Hepatocyte (in vitro differentiated cells): ENCODE measurements around the gene CBS. TPM values are rescaled to one million over a fixed set of nuclear protein-coding genes. Genes with fewer than 3 reads are reported as not detected.

ENCODE experiments used
- DNase-seq: peaks from one replicate; pipeline ENCODE4 v3.0.0-alpha.2; 2016; ENCODE audit warnings: low spot score
- H2AFZ ChIP-seq: fragments of 200-600 bp; sonication (generic); 2 replicates; pipeline ENCODE4 v1.6.0; 2016; ENCODE audit warnings: antibody characterized with exemption, mild to moderate bottlenecking
- H3K27ac ChIP-seq: fragments of 200-600 bp; sonication (generic); 2 replicates; pipeline ENCODE4 v1.5.1; 2016; ENCODE audit warnings: mild to moderate bottlenecking
- H3K27me3 ChIP-seq: fragments of 200-600 bp; sonication (generic); 2 replicates; pipeline ENCODE4 v1.6.1; 2016
- H3K36me3 ChIP-seq: fragments of 200-600 bp; sonication (generic); replicated peaks from 2 replicates; pipeline ENCODE4 v1.5.1; 2016; ENCODE audit warnings: low read depth; ENCODE audit not compliant: insufficient read depth
- H3K4me1 ChIP-seq: fragments of 200-600 bp; sonication (generic); 2 replicates; pipeline ENCODE4 v1.5.1; 2016; ENCODE audit warnings: mild to moderate bottlenecking, moderate library complexity; ENCODE audit not compliant: insufficient read depth
- H3K4me2 ChIP-seq: fragments of 200-600 bp; sonication (generic); 2 replicates; pipeline ENCODE4 v1.6.0; 2016
- H3K4me3 ChIP-seq: fragments of 200-600 bp; sonication (generic); 2 replicates; pipeline ENCODE4 v1.5.1; 2016; ENCODE audit warnings: mild to moderate bottlenecking
- H3K79me2 ChIP-seq: fragments of 200-600 bp; sonication (generic); 2 replicates; pipeline ENCODE4 v1.6.0; 2017; ENCODE audit warnings: mild to moderate bottlenecking
- H3K9me2 ChIP-seq: fragments of 200-600 bp; sonication (generic); replicated peaks from 2 replicates; pipeline ENCODE4 v1.6.0; 2017; ENCODE audit warnings: mild to moderate bottlenecking; ENCODE audit not compliant: insufficient read depth
- H3K9me3 ChIP-seq: fragments of 200-600 bp; sonication (generic); 2 replicates; pipeline ENCODE4 v1.5.1; 2016; ENCODE audit warnings: low read depth, mild to moderate bottlenecking
- H4K20me1 ChIP-seq: fragments of 200-600 bp; sonication (generic); 2 replicates; pipeline ENCODE4 v1.6.0; 2016; ENCODE audit warnings: mild to moderate bottlenecking; ENCODE audit not compliant: insufficient read depth, poor library complexity, severe bottlenecking
- EZH2 ChIP-seq: fragments of 200-600 bp; sonication (generic); IDR thresholded peaks from 2 replicates; pipeline ENCODE4 v1.6.1; 2016; ENCODE audit warnings: antibody characterized with exemption, mild to moderate bottlenecking, borderline replicate concordance
- EZH2phosphoT487 ChIP-seq: fragments of 200-600 bp; sonication (generic); IDR thresholded peaks from one replicate; pipeline ENCODE4 v1.6.1; 2018; ENCODE audit warnings: antibody characterized with exemption, mild to moderate bottlenecking, low read depth, moderate library complexity; ENCODE audit not compliant: unreplicated experiment, severe bottlenecking
- WGBS: methylation state at CpG from one replicate; pipeline ENCODE4 v1.1.6; 2016; ENCODE audit warnings: low lambda C conversion rate; ENCODE audit errors: missing lambda C conversion rate; 5-methylcytosine and 5-hydroxymethylcytosine counted together
- polyA plus RNA-seq: library from polyadenylated mRNA; unstranded; fragments of >200 nt; fragmentation: Nextera tagmentation; extraction: Ambion mirVana; gene quantifications from 2 replicates; pipeline ENCODE4 v1.2.1, GENCODE V29; 2016
- total RNA-seq: library from RNA; depleted of rRNA; stranded (reverse); fragments of >200 nt; gene quantifications from 2 replicates; pipeline ENCODE4 v1.2.3, GENCODE V29; 2014
- TF ChIP-seq, protein P1 (sequence below): fragments of 200-600 bp; sonication (generic); IDR thresholded peaks from 2 replicates; pipeline ENCODE4 v1.5.1; 2016; ENCODE audit warnings: antibody characterized with exemption, mild to moderate bottlenecking; ENCODE audit not compliant: poor library complexity

Gene CBS
- total and polyA plus RNA-seq, 2 experiments from 2014 or later = 23.7 to 35.8 TPM

DNA sequence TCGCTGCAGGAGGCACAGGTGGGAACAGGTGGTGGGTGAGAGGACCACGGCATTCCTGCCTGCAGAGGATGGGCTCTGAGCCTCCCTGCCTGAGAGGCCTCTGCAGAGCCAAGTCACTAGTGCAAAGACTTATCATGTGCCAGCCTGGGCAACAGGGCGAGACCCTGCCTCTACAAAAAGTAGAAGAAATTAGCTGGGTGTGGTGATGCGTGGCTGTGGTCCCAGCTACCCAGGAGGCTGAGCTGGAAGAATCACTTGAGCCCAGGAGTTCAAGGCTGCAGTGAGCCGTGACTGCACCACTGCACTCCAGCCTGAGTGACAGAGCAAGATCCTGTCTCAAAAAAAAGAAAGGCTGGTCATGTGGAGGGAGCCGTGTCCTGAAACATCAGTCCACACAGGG lies 54.9 kb downstream of the CBS start:
- WGBS = 95% methylated on average over 6 of the region's 6 CpGs
- Histone ChIP-seq H3K4me3 (no peak overlapping the region), H3K9me3 (no peaks in the 10 kb centered on the region), H3K27me3 (no peaks in the 10 kb centered on the region), H2AFZ (no peak overlapping the region), H3K4me2 (no peak overlapping the region), H3K4me1 (no peaks in the 10 kb centered on the region), H3K79me2 (no peaks in the 10 kb centered on the region), H3K27ac (no peak overlapping the region), H3K9me2 (no peaks in the 10 kb centered on the region), H3K36me3 (peaks cover 4% of the 10 kb centered on the region), H4K20me1 (no peaks in the 10 kb centered on the region)
- no peak for DNase-seq
- TF ChIP-seq EZH2 = no peak
- no peak for TF ChIP-seq EZH2phosphoT487
- TF ChIP-seq, protein P1, sequence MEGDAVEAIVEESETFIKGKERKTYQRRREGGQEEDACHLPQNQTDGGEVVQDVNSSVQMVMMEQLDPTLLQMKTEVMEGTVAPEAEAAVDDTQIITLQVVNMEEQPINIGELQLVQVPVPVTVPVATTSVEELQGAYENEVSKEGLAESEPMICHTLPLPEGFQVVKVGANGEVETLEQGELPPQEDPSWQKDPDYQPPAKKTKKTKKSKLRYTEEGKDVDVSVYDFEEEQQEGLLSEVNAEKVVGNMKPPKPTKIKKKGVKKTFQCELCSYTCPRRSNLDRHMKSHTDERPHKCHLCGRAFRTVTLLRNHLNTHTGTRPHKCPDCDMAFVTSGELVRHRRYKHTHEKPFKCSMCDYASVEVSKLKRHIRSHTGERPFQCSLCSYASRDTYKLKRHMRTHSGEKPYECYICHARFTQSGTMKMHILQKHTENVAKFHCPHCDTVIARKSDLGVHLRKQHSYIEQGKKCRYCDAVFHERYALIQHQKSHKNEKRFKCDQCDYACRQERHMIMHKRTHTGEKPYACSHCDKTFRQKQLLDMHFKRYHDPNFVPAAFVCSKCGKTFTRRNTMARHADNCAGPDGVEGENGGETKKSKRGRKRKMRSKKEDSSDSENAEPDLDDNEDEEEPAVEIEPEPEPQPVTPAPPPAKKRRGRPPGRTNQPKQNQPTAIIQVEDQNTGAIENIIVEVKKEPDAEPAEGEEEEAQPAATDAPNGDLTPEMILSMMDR = no peak

DNA sequence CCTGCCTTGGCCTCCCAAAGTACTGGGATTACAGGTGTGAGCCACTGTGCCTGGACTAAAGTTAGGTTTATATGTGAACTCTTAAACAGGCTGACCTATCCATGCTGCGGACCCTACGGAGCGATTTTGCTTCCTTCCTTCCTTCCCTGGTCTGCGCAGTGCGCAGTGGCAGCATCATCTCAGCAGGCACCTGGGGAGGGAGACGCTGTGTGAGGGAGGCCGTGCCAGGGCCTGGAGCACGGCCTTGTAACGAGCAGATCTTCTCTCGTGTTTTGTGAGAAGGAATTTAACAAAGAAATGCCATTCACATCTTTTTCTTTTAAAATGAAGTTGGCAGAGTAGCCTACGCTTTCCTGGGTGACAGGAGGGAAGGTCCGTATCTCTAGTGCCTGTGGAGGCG lies 55.5 kb downstream of the CBS start:
- Histone ChIP-seq H3K4me2 (no peak overlapping the region), H3K27ac (no peak overlapping the region), H3K4me3 (no peak overlapping the region), H3K9me3 (no peaks in the 10 kb centered on the region), H3K27me3 (no peaks in the 10 kb centered on the region), H3K79me2 (no peaks in the 10 kb centered on the region), H2AFZ (no peak overlapping the region), H3K9me2 (no peaks in the 10 kb centered on the region), H3K36me3 (peaks cover 4% of the 10 kb centered on the region), H3K4me1 (no peaks in the 10 kb centered on the region), H4K20me1 (no peaks in the 10 kb centered on the region)
- TF ChIP-seq, protein P1 = no peak
- TF ChIP-seq EZH2 (no peak), EZH2phosphoT487 (no peak)
- DNase-seq = no peak
- 95% methylated on average over 13 of the region's 13 CpGs for WGBS

DNA sequence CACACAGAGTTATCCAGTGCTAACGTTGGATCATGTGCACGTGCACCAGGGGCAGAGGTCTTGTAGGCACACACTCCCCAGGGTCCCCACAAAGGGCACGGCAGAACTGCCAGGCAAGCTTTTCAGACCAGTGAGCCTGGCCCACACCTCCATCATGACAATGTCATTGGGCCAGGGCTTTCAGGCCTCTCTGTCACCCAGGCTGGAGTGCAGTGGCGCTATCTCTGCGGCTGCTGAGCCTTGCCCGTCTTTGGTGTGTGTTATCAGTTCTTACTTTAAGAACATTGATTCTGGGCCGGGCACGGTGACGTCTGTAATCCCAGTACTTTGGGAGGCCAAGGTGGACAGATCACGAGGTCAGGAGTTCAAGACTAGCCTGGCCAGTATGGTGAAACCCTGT lies 57.1 kb downstream of the CBS start:
- H3K4me3 ChIP-seq = no peak overlapping the region

More for the DNA sequence above, 57.1 kb downstream of the CBS start:
- H3K36me3 ChIP-seq = peaks cover 4% of the 10 kb centered on the region
- H3K4me1 ChIP-seq = no peaks in the 10 kb centered on the region
- no peaks in the 10 kb centered on the region for H4K20me1 ChIP-seq
- 97% methylated on average over 10 of the region's 10 CpGs for WGBS
- no peak overlapping the region for H3K27ac ChIP-seq
- no peaks in the 10 kb centered on the region for H3K9me3 ChIP-seq
- no peak overlapping the region for H2AFZ ChIP-seq
- no peaks in the 10 kb centered on the region for H3K79me2 ChIP-seq
- TF ChIP-seq, protein P1 = no peak
- TF ChIP-seq EZH2 (no peak), EZH2phosphoT487 (no peak)
- no peak overlapping the region for H3K4me2 ChIP-seq
- no peaks in the 10 kb centered on the region for H3K27me3 ChIP-seq
- H3K9me2 ChIP-seq = no peaks in the 10 kb centered on the region
- DNase-seq = no peak
